ENCODE measurements around the gene ITGA8. TPM values are rescaled to one million over a fixed set of nuclear protein-coding genes. Genes with fewer than 3 reads are reported as not detected.

ITGA8 gene
- total RNA-seq, 1 donor from 2014 or later = 1.7 TPM

DNA sequence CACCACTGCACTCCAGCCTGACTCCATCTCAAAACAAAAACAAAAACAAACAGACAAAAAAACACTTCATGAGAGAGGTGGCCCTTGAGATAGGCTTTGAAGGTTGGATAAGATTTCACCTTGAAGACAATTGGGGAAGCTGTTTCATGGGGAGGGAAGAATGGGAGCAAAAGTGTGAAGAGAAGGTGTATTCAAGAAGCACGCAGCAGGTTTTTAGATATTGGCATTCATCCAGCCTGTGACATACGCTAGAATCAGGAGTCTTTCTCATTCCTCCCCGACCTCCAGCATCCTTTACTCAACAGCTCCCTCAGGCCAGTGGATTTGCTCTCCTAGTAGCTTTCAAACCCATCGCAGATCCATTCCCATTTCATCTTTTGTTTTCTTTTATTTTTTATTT lies 232.3 kb downstream of the ITGA8 start:
- no peak overlapping the region for H3K27ac ChIP-seq (replicated peaks)
- intact Hi-C loops (cut with micrococcal nuclease) = no loop called here
- H3K36me3 ChIP-seq = no peaks in the 10 kb centered on the region
- no peak overlapping the region for H3K4me3 ChIP-seq
- no peaks in the 10 kb centered on the region for H3K9me3 ChIP-seq (replicated peaks)
- DNase-seq = no peak
- no peaks in the 10 kb centered on the region for H3K27me3 ChIP-seq (ENCODE audit: low read depth)
- H3K4me1 ChIP-seq = no peaks in the 10 kb centered on the region
- TF ChIP-seq, protein P1, sequence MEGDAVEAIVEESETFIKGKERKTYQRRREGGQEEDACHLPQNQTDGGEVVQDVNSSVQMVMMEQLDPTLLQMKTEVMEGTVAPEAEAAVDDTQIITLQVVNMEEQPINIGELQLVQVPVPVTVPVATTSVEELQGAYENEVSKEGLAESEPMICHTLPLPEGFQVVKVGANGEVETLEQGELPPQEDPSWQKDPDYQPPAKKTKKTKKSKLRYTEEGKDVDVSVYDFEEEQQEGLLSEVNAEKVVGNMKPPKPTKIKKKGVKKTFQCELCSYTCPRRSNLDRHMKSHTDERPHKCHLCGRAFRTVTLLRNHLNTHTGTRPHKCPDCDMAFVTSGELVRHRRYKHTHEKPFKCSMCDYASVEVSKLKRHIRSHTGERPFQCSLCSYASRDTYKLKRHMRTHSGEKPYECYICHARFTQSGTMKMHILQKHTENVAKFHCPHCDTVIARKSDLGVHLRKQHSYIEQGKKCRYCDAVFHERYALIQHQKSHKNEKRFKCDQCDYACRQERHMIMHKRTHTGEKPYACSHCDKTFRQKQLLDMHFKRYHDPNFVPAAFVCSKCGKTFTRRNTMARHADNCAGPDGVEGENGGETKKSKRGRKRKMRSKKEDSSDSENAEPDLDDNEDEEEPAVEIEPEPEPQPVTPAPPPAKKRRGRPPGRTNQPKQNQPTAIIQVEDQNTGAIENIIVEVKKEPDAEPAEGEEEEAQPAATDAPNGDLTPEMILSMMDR (IDR thresholded peaks at IDR 0.05; ENCODE audit: borderline replicate concordance) = no peak

DNA sequence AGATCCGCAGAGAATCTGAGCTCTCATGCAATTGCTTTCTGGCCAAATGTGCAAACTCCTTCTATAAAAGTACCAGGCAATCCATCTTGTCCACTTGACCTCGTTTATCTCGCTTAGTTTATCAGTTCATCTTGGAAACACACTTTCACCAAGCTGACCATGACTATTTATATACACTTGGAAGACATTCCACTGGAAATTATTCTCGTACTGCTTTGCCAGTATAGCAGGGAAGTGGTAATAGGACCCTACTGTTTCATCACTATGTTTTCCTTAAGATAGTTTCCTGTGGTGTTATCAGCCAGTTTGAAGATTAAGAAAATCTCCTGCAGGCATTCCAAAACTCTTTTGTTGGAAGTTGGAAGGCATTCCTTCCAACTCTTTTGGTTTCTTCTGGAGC lies 233.3 kb downstream of the ITGA8 start:
- DNase-seq = no peak
- intact Hi-C loops (cut with micrococcal nuclease) = no loop called here
- Histone ChIP-seq H3K4me1 (no peaks in the 10 kb centered on the region), H3K36me3 (no peaks in the 10 kb centered on the region), H3K27me3 (ENCODE audit: low read depth) (no peaks in the 10 kb centered on the region), H3K27ac (replicated peaks) (no peak overlapping the region), H3K4me3 (no peak overlapping the region), H3K9me3 (replicated peaks) (no peaks in the 10 kb centered on the region)
- TF ChIP-seq, protein P1 (IDR thresholded peaks at IDR 0.05; ENCODE audit: borderline replicate concordance) = no peak

DNA sequence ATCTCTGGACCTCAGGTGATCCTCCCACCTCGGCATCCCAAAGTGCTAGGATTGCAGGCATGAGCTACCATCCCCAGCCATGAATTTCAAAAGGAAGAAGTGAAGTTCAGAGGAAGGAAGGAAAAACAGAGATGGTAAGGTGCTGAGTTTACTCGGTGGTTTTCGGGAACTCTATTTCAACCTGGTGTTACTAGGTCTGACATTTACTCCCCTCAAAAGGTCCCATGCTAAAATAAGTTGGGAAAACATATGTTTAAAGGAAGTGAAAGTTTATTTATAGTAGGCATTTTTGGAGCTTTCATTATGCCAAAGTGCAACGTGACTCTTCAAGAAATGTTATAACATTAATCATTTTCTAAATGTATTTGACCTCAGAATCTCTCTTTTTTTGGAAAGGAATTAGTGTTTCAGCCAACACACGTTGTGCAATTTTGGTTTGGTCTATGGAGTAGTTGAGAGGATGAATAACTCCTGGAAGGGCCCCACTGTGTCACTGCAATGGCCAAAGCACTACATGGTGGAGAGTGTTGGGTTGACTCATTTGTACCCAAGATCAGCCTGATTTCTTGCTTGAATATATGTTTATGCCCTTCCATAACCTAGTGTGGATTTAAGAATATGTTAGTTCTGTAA lies 233.9 kb downstream of the ITGA8 start:
- Histone ChIP-seq H3K36me3 (no peaks in the 10 kb centered on the region), H3K27ac (replicated peaks) (no peak overlapping the region), H3K27me3 (ENCODE audit: low read depth) (no peaks in the 10 kb centered on the region), H3K4me3 (no peak overlapping the region), H3K4me1 (no peaks in the 10 kb centered on the region), H3K9me3 (replicated peaks) (no peaks in the 10 kb centered on the region)
- intact Hi-C loops (cut with micrococcal nuclease) = no loop called here
- TF ChIP-seq, protein P1 (IDR thresholded peaks at IDR 0.05; ENCODE audit: borderline replicate concordance) = no peak
- DNase-seq = no peak

DNA sequence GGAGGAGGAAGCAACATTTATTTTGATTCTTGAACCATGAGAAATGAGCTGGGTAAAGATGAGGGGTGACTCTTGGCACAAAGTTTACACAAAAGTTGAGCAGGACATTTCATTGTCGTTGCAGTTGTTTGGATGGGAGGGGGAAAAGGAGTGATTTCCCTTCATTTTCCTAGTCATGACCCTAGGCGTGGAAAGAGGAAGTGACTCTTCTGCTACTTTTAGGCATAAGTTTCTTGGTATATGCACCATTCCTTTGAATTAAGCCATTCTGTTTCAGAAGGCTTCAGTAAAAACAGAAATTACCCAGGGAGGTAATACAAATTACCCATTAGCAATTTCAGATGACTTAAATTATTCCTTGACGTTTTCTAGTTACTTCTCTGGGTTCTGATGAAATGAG lies 234.7 kb downstream of the ITGA8 start:
- H3K27me3 ChIP-seq (ENCODE audit: low read depth) = no peaks in the 10 kb centered on the region
- no peak overlapping the region for H3K27ac ChIP-seq (replicated peaks)
- no peaks in the 10 kb centered on the region for H3K36me3 ChIP-seq
- H3K4me1 ChIP-seq = no peaks in the 10 kb centered on the region
- H3K9me3 ChIP-seq (replicated peaks) = no peaks in the 10 kb centered on the region
- H3K4me3 ChIP-seq = no peak overlapping the region
- DNase-seq = no peak
- TF ChIP-seq, protein P1 (IDR thresholded peaks at IDR 0.05; ENCODE audit: borderline replicate concordance) = no peak
- intact Hi-C loops (cut with micrococcal nuclease) = no loop called here

DNA sequence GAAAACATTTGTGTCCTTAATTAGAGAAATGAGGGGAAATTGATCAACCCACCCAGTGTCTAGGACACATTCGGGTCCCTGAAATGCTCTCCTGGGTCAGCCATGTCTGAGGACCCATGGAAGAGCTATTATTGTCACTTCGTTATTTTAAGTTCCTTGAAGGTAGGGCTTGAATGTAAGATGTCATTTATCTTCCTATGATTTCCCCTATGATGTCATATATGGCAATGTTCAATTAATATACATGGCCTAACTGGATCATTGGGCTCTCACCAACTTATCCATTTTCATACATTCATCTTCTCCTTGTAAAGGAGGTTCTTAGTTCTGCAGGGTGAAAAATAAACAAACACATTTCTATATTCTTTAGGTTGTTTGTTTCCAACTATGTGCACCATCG lies 235.6 kb downstream of the ITGA8 start:
- no peak for DNase-seq
- Histone ChIP-seq H3K27ac (replicated peaks) (no peak overlapping the region), H3K9me3 (replicated peaks) (no peaks in the 10 kb centered on the region), H3K27me3 (ENCODE audit: low read depth) (peaks cover 5% of the 10 kb centered on the region), H3K4me3 (no peak overlapping the region), H3K4me1 (no peaks in the 10 kb centered on the region), H3K36me3 (no peaks in the 10 kb centered on the region)
- TF ChIP-seq, protein P1 (IDR thresholded peaks at IDR 0.05; ENCODE audit: borderline replicate concordance) = no peak
- intact Hi-C loops (cut with micrococcal nuclease) = no loop called here

All from left ventricle myocardium inferior (tissue), 1 donor.